ENCODE measurements around the gene SCN5A. TPM values are rescaled to one million over a fixed set of nuclear protein-coding genes. Genes with fewer than 3 reads are reported as not detected.
A peak's percentile ranks its signal among the peaks of the same experiment; 100 is the strongest.

The SCN5A gene
- total and polyA plus RNA-seq, 9 donors, result 1.9 to 4.8 (median 4.3) TPM

GRCh38 chr3:38628835-38629234 lies 20.7 kb downstream of the SCN5A start:
- Histone ChIP-seq H3K4me1 (ENCODE audit: control insufficient read depth, insufficient read depth, low read length) (peaks cover 11% of the 10 kb centered on the region), H3K27ac (ENCODE audit: low read length) (no peak overlapping the region), H3K27me3 (ENCODE audit: control insufficient read depth, insufficient read depth, low read length) (no peaks in the 10 kb centered on the region), H3K36me3 (ENCODE audit: control insufficient read depth, insufficient read depth, low read length) (no peaks in the 10 kb centered on the region), H3K4me3 (ENCODE audit: low read length) (no peak overlapping the region), H3K9me3 (replicated peaks; ENCODE audit: control insufficient read depth, low read depth, low read length) (no peaks in the 10 kb centered on the region)
- WGBS (ENCODE audit: insufficient coverage), result no CpG with 5 or more reads among the region's 5 CpGs
- no peak for DNase-seq

- Histone ChIP-seq H3K27me3 (ENCODE audit: control insufficient read depth, insufficient read depth, low read length) (no peaks in the 10 kb centered on the region), H3K4me1 (ENCODE audit: control insufficient read depth, insufficient read depth, low read length) (peaks cover 4% of the 10 kb centered on the region), H3K9me3 (replicated peaks; ENCODE audit: control insufficient read depth, low read depth, low read length) (no peaks in the 10 kb centered on the region), H3K36me3 (ENCODE audit: control insufficient read depth, insufficient read depth, low read length) (no peaks in the 10 kb centered on the region), H3K4me3 (ENCODE audit: low read length) (no peak overlapping the region), H3K27ac (ENCODE audit: low read length) (no peak overlapping the region)
- WGBS (ENCODE audit: insufficient coverage), result 34% methylated on average over 4 of the region's 4 CpGs
- DNase-seq, result no peak
Observed at GRCh38 chr3:38627956-38628355, 21.5 kb downstream of the SCN5A start.

- H3K27ac ChIP-seq (ENCODE audit: low read length), result no peak overlapping the region
- 72% methylated on average over 2 of the region's 5 CpGs for WGBS (ENCODE audit: insufficient coverage)
- no peaks in the 10 kb centered on the region for H3K36me3 ChIP-seq (ENCODE audit: control insufficient read depth, insufficient read depth, low read length)
- H3K4me1 ChIP-seq (ENCODE audit: control insufficient read depth, insufficient read depth, low read length), result peaks cover 4% of the 10 kb centered on the region
- DNase-seq, result no peak
- no peaks in the 10 kb centered on the region for H3K9me3 ChIP-seq (replicated peaks; ENCODE audit: control insufficient read depth, low read depth, low read length)
- H3K27me3 ChIP-seq (ENCODE audit: control insufficient read depth, insufficient read depth, low read length), result no peaks in the 10 kb centered on the region
- no peak overlapping the region for H3K4me3 ChIP-seq (ENCODE audit: low read length)
Observed at GRCh38 chr3:38626171-38626570, 23.3 kb downstream of the SCN5A start.

- Histone ChIP-seq H3K27ac (ENCODE audit: low read length) (no peak overlapping the region), H3K36me3 (ENCODE audit: control insufficient read depth, insufficient read depth, low read length) (no peaks in the 10 kb centered on the region)
- 69% methylated on average over 5 of the region's 10 CpGs for WGBS (ENCODE audit: insufficient coverage)
Observed at GRCh38 chr3:38623539-38623938, 25.9 kb downstream of the SCN5A start.

GRCh38 chr3:38622336-38622735 lies 27.2 kb downstream of the SCN5A start:
- no peak for DNase-seq
- H3K27ac ChIP-seq (ENCODE audit: low read length), result no peak overlapping the region
- no peaks in the 10 kb centered on the region for H3K4me1 ChIP-seq (ENCODE audit: control insufficient read depth, insufficient read depth, low read length)
- H3K9me3 ChIP-seq (replicated peaks; ENCODE audit: control insufficient read depth, low read depth, low read length), result no peaks in the 10 kb centered on the region
- 95% methylated on average over 9 of the region's 10 CpGs for WGBS (ENCODE audit: insufficient coverage)
- H3K4me3 ChIP-seq (ENCODE audit: low read length), result no peak overlapping the region
- no peaks in the 10 kb centered on the region for H3K27me3 ChIP-seq (ENCODE audit: control insufficient read depth, insufficient read depth, low read length)
- H3K36me3 ChIP-seq (ENCODE audit: control insufficient read depth, insufficient read depth, low read length), result no peaks in the 10 kb centered on the region

More at GRCh38 chr3:38623539-38623938, 25.9 kb downstream of the SCN5A start:
- Histone ChIP-seq H3K4me3 (ENCODE audit: low read length) (no peak overlapping the region), H3K4me1 (ENCODE audit: control insufficient read depth, insufficient read depth, low read length) (no peaks in the 10 kb centered on the region), H3K27me3 (ENCODE audit: control insufficient read depth, insufficient read depth, low read length) (no peaks in the 10 kb centered on the region), H3K9me3 (replicated peaks; ENCODE audit: control insufficient read depth, low read depth, low read length) (no peaks in the 10 kb centered on the region)
- DNase-seq, result no peak

- Histone ChIP-seq H3K36me3 (ENCODE audit: control insufficient read depth, insufficient read depth, low read length) (no peaks in the 10 kb centered on the region), H3K9me3 (replicated peaks; ENCODE audit: control insufficient read depth, low read depth, low read length) (no peaks in the 10 kb centered on the region), H3K27me3 (ENCODE audit: control insufficient read depth, insufficient read depth, low read length) (no peaks in the 10 kb centered on the region), H3K27ac (ENCODE audit: low read length) (no peak overlapping the region), H3K4me3 (ENCODE audit: low read length) (no peak overlapping the region), H3K4me1 (ENCODE audit: control insufficient read depth, insufficient read depth, low read length) (peaks cover 10% of the 10 kb centered on the region)
- no peak for DNase-seq
- WGBS (ENCODE audit: insufficient coverage), result 43% methylated on average over 3 of the region's 5 CpGs
Observed at GRCh38 chr3:38620236-38620635, 29.3 kb downstream of the SCN5A start.

- H3K9me3 ChIP-seq (replicated peaks; ENCODE audit: control insufficient read depth, low read depth, low read length), result no peaks in the 10 kb centered on the region
- 77% methylated on average over 5 of the region's 5 CpGs for WGBS (ENCODE audit: insufficient coverage)
Observed at GRCh38 chr3:38618343-38618742, 31.1 kb downstream of the SCN5A start.

GRCh38 chr3:38617586-38617985 lies 31.9 kb downstream of the SCN5A start:
- H3K27me3 ChIP-seq (ENCODE audit: control insufficient read depth, insufficient read depth, low read length), result no peaks in the 10 kb centered on the region
- H3K4me1 ChIP-seq (ENCODE audit: control insufficient read depth, insufficient read depth, low read length), result peaks cover 10% of the 10 kb centered on the region
- H3K27ac ChIP-seq (ENCODE audit: low read length), result no peak overlapping the region
- H3K9me3 ChIP-seq (replicated peaks; ENCODE audit: control insufficient read depth, low read depth, low read length), result no peaks in the 10 kb centered on the region
- 76% methylated on average over 5 of the region's 5 CpGs for WGBS (ENCODE audit: insufficient coverage)
- H3K4me3 ChIP-seq (ENCODE audit: low read length), result no peak overlapping the region
- no peak for DNase-seq
- no peaks in the 10 kb centered on the region for H3K36me3 ChIP-seq (ENCODE audit: control insufficient read depth, insufficient read depth, low read length)

More at GRCh38 chr3:38618343-38618742, 31.1 kb downstream of the SCN5A start:
- no peak overlapping the region for H3K27ac ChIP-seq (ENCODE audit: low read length)
- DNase-seq, result no peak
- H3K27me3 ChIP-seq (ENCODE audit: control insufficient read depth, insufficient read depth, low read length), result no peaks in the 10 kb centered on the region
- no peak overlapping the region for H3K4me3 ChIP-seq (ENCODE audit: low read length)
- no peaks in the 10 kb centered on the region for H3K36me3 ChIP-seq (ENCODE audit: control insufficient read depth, insufficient read depth, low read length)
- H3K4me1 ChIP-seq (ENCODE audit: control insufficient read depth, insufficient read depth, low read length), result peaks cover 10% of the 10 kb centered on the region

- Histone ChIP-seq H3K27me3 (ENCODE audit: control insufficient read depth, insufficient read depth, low read length) (no peaks in the 10 kb centered on the region), H3K27ac (ENCODE audit: low read length) (no peak overlapping the region), H3K9me3 (replicated peaks; ENCODE audit: control insufficient read depth, low read depth, low read length) (no peaks in the 10 kb centered on the region), H3K4me1 (ENCODE audit: control insufficient read depth, insufficient read depth, low read length) (peaks cover 10% of the 10 kb centered on the region), H3K36me3 (ENCODE audit: control insufficient read depth, insufficient read depth, low read length) (no peaks in the 10 kb centered on the region), H3K4me3 (ENCODE audit: low read length) (no peak overlapping the region)
- no peak for DNase-seq
- 67% methylated on average over 5 of the region's 5 CpGs for WGBS (ENCODE audit: insufficient coverage)
Observed at GRCh38 chr3:38617137-38617536, 32.4 kb downstream of the SCN5A start.

GRCh38 chr3:38616658-38617057 lies 32.8 kb downstream of the SCN5A start:
- WGBS (ENCODE audit: insufficient coverage), result no CpG with 5 or more reads among the region's 2 CpGs
- Histone ChIP-seq H3K4me1 (ENCODE audit: control insufficient read depth, insufficient read depth, low read length) (peaks cover 10% of the 10 kb centered on the region), H3K27ac (ENCODE audit: low read length) (no peak overlapping the region)

GRCh38 chr3:38616111-38616510 lies 33.4 kb downstream of the SCN5A start:
- no peak overlapping the region for H3K27ac ChIP-seq (ENCODE audit: low read length)
- no peaks in the 10 kb centered on the region for H3K9me3 ChIP-seq (replicated peaks; ENCODE audit: control insufficient read depth, low read depth, low read length)
- H3K36me3 ChIP-seq (ENCODE audit: control insufficient read depth, insufficient read depth, low read length), result no peaks in the 10 kb centered on the region
- no peak overlapping the region for H3K4me3 ChIP-seq (ENCODE audit: low read length)
- DNase-seq, result peak; percentile 23
- peaks cover 10% of the 10 kb centered on the region for H3K4me1 ChIP-seq (ENCODE audit: control insufficient read depth, insufficient read depth, low read length)
- H3K27me3 ChIP-seq (ENCODE audit: control insufficient read depth, insufficient read depth, low read length), result no peaks in the 10 kb centered on the region
- WGBS (ENCODE audit: insufficient coverage), result 0% methylated on average over 1 of the region's 1 CpG

More at GRCh38 chr3:38616658-38617057, 32.8 kb downstream of the SCN5A start:
- H3K9me3 ChIP-seq (replicated peaks; ENCODE audit: control insufficient read depth, low read depth, low read length), result no peaks in the 10 kb centered on the region
- no peak for DNase-seq
- no peaks in the 10 kb centered on the region for H3K27me3 ChIP-seq (ENCODE audit: control insufficient read depth, insufficient read depth, low read length)
- H3K4me3 ChIP-seq (ENCODE audit: low read length), result no peak overlapping the region
- no peaks in the 10 kb centered on the region for H3K36me3 ChIP-seq (ENCODE audit: control insufficient read depth, insufficient read depth, low read length)
